DMS153 treated with DMSO at 0.1 percent for 48 hours (cell line): ENCODE data around the gene PRICKLE2.
A peak's percentile ranks its signal among the peaks of the same experiment; 100 is the strongest.

ENCODE experiments used
- DNase-seq: peaks from one replicate; lab custom pipeline; 2025; ENCODE audit not compliant: unreplicated experiment; lab: John Stamatoyannopoulos, UW

PRICKLE2 gene

DNA sequence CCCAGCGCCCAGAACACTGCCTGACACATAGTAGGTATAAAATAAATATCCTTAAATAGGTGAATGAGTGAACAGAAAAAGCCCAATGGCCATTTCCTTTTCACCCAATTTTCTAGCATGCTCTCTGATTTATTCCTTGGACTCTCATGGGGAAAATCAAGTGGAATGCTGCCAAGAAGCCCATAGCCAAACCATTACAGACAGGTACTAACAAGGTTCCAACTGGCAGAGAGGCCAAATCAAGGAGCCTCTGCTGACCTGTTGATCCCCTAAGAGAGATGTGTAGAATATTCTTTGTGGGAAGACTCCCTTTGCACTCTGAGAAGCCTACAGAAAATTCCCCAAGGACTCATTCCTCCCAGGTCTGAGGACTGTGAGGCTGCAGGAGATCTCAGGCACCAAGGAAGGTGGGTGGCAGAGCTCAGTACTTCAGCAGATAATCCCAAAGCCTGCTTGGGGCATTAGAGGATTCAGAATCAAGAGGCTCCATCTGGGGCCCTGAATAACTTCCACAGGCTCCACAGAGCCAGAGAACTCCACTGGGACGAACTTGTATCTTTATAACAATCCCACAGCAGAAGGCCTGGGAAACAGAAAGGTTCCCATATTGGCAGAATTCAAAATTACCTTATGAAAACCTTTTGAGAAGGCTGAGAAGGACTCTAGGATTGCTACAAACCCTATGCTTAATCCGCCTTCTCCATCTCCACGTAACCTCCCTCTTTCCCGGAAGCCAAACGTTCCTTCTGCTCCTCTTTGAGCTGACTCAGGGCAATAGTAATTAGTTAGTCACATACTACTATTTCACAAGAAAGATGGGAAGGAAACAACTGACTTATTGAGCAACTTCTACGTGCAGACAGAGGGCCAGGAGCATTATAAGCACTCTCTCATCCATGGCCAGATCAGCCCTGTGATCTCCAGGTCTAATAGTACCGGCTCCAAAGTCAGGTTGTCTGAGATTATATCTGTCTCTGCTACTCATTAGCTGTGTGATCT, 34.5 kb downstream of the PRICKLE2 start:
- no peak for DNase-seq

DNA sequence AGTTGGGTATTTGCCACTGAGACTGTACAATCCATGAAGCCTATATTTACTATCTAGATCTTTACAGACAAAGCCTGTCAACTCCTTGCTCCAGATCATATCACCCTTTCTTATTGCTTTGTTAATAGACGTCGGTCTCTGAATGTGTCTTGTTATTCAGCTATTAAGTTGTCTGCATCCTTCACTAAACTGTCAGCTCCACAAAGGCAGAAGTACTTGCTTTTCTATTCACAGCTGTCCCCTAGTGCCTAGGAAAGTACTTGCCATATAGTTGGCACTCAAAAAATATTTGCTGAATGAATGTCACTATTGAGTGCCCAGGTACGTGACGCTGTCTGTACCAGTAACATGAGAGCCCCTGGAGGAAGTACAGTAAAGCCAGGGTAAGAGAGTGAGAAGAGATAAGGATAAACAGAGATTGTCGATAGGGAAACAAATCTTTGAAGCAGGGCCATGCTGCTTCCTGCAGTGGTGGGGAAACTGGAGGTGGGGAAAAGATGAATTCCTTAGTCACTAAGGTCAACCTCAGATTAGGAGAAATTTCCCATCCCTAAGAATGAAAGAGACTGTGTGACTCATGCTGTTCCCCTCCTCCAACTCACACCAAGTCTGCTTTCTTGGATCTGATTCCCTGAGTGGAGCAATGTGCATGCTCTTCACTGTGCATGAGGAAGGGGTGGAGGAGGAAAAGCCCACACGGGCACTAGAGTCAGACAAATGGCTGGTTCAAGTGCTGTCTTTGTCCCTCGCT, 36.3 kb downstream of the PRICKLE2 start:
- DNase-seq = no peak

DNA sequence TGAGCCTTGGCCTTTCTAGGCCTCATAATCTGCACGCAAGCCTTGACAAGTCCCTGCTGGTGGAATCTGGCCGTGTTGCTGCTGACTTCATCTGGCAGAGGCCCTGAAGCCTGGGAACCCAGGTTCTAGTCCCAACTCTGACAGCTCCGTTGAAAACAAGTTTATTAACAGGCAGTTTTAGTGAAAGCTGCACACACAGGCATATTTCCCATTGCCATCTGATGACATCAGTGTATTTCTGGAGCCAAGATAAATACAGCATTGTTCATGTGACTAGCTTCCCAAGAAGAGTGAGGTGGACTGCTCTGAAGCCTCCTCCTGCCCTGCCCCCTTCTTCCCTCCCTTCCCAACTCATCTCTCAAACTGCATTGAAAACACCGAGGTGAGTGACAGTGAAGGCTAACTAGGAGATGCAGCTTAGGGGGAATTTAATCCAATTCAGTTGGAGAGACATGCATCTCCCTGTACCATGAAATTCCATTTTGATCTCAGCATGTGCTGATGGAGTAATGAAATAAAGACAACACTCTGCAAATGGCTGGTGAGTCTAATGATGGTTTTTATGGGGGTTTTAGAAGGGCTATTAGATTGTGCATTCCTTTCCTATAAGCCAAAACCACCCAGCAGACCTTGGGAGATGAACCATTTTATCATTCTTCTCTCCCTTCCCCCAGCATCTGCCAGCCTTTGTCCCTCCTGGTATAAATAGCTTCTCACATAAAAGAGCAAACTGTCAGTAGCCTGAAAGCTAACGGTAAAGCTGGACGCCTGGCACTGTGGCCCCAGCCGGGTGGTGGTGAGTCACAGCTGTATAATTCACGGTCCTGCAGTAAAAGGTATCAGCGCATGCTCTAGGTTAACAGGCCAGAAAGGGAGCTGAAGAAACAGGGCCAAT, 38.0 kb downstream of the PRICKLE2 start:
- peak; percentile 19 for DNase-seq

DNA sequence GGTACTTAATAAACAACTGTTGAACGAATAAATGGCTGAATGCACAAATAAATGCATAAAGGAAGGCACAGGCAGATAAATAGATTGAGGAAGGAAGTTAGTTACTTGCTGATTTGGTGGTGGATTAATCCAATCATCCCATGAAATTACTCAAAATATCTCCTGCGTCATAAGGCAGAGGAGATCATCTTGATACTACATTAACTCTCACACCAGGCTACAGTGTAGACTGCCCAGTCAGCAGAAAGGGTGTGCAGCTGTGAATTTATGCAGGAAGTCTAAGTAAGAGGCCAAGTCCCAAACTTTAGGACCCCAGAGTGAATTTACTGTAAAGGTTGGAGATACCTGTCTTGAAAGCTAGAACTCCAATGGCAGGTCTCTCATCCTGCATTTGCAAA, 38.6 kb downstream of the PRICKLE2 start:
- DNase-seq = no peak

DNA sequence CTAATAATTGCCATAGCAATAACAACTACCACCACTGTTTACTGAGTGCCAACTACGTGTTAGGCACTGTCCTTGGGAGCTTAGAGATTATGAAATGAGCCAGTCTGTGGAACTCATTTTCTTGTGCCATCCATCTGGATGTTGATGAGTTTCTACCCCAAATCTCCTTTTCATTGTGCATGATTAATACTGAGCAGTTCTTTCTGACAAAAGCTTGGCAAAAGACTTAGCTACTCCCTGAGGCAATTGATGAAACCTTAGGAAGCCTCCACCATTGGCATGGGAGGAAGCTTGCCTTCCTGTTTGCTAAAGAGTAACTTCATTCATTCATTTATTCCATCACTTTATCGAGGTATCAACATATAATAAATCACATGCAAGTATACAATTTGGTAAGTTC, 39.8 kb downstream of the PRICKLE2 start:
- no peak for DNase-seq

DNA sequence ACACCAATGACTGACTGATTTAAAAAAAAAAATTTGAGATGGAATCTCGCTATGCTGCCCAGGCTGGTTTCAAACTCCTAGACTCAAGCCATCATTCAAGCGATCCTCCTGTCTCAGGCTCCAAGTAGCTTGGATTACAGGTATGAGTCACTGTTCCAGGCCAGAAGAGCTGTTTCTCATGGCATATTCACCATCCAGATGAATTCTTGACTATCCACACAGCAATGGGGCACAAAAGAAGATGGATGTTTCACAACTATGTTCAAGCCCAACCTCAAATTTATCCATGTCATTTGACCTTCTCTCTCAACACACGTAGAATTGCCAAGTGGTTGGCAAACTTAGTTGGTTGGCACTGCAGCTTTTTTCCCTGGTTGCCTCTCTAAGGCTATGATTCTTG, 40.6 kb downstream of the PRICKLE2 start:
- DNase-seq = no peak

DNA sequence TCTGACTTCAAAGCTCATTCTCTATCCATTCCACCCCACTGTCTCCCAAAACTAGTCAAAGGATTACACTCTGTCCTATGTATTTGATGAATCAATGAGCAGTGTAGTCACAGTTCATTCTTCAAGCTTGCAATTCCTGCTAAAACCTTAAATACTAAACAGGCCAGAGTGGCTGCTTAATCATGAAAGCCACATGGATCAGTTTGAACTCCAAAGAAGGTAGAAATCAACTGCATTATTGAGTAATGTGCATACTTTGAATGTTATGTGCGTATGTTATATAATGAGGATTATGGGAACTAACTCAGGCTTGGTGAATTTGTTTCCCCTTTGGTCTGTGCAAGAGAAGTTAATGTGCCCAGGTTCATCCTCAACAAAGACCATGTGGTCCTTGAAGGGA, 45.4 kb downstream of the PRICKLE2 start:
- no peak for DNase-seq

DNA sequence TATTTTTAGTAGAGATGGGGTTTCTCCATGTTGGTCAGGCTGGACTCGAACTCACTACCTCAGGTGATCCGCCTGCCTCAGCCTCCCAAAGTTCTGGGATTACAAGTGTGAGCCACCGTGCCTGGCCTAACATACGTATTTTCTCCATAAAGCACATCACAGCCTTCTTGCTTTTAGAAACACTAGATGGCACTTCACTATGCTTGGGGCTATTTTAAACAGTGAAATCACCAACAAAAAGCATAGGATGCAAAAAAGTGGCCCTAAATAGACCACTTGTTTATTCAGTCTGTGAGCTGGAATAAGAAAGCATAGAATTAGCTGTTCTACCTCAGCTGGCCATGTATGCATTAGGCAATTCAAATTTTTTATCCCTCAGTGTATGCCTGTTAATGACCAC, 46.0 kb downstream of the PRICKLE2 start:
- no peak for DNase-seq

DNA sequence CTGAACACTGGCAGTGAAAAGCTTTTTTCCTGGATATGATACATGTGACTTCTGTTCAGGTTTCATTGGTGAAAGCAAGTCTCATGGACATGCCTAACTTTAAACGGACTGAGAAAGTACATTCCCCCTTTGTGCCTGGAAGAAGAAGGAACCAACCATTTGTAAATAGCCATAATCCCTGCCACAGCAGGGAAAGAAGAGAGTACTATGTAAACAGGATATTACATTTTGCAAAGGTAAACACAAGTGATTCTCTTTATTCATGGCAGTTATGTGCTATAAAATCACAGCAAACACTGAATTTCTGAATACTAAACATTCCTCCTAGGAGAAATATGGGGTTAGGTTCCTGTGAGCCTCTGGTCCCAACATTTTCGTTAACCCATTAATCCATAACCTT, 46.8 kb downstream of the PRICKLE2 start:
- peak; percentile 4 for DNase-seq

DNA sequence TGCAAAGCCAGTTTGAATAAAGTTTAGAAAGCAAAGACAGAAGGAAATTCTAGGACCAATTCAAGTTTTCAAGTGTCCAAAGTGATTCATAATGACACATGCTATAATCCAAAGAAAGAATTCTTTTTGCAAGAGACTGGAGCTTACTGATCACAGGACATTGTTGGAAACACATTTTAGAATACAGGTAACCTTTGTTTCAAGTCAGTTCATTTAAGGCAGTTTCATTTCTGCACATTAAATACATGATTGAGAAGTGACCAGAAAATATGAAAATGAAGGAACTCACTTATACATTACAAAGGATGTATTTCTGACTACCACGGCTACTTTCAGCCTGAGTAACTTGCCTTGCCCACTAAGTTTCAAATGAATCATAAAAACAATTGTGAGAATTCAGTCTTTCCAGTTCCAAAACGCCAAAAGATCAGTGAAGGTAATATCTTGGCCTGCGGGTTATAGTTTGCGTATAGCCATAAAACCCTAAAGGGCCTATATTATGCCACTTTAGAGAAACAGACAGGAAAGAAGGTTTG, 48.7 kb downstream of the PRICKLE2 start:
- DNase-seq = no peak

DNA sequence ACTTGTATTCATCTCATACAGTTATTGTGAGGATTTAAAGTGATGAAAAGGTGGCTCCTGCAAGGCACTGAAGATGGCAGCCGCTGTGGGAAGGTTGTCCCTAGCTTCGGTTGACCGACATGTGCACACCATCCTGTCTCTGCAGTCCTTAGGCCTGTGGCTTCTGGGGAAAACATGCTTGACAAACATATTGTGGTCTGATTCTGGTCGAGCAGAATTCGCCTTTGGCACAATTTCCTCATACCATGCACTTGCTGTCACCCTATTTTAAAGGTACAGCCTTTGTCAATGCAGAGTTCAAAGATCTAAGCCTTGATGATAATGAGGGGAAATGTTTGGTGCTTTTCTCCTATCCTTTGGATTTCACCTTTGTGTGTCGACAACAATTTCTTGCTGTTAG, 50.9 kb downstream of the PRICKLE2 start:
- no peak for DNase-seq

DNA sequence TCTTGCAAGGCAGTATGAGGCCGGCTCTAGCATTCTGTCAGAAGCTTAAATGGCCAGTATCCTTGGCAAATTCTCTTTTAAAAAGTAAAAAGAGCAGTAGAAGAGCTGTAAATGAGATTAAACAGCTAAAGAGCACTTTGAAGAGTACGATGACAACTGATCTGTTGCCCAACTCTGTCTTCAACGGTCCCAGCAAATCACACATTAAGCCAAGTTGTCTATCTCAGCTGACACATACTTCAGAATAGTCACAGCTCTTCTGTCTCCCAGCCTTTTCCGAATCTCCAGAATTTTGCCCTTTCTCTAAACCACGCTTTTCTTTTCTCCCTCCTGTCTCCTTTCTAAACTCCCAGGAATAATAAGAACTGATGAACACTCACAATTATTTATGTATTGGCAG, 51.7 kb downstream of the PRICKLE2 start:
- DNase-seq = no peak

DNA sequence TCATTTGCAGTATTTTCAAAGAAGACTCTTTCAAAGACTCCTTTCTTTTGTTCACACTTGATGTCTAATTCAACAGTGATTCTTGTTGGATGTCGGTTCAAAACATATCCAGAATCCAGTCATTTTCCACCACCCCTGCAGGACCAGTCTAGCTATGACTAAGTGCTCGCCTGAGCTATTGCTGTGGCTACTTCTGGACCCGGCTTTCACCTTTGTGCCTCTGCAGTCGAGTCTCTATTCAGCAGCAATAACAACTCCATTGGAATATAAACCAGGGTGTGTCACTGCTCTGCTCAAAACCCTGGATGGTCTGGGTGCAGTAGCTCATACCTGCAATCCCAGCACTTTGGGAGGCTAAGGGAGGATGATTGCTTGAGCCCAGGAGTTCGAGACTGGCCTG, 55.0 kb downstream of the PRICKLE2 start:
- no peak for DNase-seq

DNA sequence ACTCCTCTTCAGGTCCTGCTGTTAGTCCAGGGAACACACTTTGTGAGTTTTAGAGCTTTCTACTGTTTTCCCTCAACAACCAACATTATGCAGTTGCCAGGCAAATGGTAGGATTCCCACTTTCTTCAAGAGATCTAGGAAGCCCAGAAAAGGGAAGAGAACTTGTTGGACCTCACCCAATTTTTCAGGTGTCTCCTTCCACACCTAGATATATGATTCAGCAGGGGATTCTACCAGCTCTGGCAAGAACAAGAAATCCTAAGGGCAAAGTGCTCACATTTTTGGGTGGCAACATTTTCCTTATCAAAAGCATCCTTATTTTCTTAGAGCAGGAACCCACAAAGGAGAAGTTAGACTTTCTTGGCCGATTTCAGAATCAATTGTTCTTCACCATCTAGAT, 57.4 kb downstream of the PRICKLE2 start:
- no peak for DNase-seq

DNA sequence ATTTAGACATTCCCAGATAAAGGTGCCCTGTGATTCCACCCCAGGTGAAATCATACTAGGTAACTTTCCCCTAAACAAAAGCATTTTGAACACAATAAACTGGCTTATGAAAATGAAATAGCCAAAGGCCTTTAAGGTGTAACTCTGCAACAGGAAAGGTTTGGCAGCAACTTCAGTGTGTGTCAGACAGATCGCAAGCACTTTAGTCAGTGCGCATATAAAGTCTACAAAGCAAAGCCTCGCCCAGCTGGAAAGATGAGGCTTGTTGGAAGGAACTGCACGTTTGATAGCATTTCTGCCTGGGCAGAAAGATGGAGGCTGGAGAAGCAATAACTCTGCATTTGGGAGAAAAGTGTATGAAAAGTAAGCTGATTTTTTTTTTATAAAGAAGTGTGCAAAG, 57.9 kb downstream of the PRICKLE2 start:
- DNase-seq = no peak

DNA sequence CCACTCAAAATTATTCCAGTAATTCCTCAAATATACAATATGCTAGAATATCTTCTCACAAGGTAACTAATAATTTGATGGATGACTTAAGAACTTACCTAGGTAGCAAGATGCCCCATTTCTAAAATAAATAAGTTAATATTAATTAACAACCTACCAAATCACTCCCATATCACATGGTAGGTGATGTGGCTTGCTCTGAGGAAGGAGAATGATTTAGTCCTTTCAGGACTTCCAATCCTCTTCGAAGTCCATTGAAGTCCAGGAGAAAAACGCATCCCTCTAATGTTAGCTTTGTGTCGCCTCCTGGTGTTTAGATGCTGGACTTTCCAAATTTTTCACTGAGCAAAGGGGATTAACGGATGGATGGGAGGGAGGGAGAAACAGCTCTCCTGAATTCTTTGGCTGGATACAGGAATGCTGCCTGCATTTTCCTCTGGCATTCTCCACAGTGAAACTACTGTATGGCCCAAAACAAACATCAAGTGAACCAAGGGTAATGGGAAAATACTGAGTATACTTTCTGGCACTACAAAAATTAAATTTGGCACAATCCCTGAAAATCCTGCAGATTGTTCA, 58.6 kb downstream of the PRICKLE2 start:
- no peak for DNase-seq

DNA sequence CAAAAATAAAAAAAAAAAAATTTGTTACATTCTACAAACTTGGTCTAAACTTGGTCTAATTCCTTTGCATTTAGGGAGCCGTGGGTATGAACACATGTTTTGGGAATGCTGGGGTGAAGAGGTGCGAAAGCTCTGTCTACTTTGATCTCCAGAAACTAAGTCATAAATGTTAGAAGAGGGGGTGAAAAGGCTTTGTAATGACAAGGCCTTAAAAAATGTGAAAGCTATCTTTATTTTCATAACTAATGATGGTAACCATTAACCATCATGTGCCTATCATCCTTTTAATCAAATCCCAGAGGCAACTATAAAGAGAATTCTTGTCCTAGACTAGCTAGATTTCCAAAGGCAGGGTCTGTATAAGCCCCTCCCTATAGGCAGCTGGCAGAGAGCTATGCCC, 60.9 kb downstream of the PRICKLE2 start:
- DNase-seq = no peak

DNA sequence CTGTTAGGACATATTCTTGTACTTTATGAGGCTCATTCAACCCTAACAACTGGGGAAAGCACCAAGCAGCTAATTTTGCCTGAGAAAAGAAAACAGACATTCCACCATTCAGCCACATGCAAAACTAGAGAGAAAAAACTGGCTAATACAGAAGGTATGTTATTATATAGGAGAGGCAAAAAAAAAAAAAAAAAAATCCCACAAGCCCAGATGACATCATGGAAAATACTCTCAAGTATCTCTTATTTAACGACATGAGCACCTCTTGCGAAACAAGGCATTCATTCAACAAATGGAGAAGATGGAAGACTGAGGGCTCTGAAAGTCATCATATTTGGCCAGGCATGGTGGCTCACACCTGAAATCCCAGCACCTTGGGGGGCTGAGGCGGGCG, 61.5 kb downstream of the PRICKLE2 start:
- DNase-seq = no peak

DNA sequence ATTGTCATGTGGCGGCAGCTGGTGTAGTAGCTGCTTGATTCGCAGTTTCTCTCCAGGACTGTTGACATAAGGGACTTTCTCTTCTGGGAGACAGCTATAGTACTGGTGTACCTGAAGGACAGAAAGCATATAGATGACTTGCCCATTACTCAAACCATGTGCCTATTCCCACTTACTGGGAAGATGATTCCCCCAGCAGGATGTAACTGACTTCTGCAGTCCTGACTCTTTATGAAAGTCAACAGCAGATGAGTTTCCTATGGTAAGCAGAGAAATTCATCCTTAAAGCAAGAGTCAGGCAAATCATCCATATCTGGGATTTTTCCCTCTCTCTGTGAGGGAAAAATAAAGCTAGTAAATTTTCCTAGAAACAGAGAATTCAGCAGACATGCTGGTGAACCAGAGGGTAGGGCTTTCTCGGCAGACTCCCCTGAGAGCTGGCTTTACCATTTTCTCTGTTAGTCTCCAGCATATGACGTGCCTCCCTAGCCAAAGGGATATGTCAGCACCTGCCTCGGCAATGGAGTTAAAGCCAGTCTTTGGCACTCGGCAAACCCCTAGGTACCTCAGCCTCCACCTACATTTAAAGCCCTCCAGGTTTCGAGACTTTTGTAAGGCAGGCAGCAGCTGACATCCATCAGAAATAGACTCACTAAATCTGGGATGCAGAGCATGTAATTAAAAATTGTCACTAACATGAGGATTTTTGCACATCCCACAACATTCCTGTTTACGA, 62.1 kb downstream of the PRICKLE2 start:
- peak; percentile 6 for DNase-seq

DNA sequence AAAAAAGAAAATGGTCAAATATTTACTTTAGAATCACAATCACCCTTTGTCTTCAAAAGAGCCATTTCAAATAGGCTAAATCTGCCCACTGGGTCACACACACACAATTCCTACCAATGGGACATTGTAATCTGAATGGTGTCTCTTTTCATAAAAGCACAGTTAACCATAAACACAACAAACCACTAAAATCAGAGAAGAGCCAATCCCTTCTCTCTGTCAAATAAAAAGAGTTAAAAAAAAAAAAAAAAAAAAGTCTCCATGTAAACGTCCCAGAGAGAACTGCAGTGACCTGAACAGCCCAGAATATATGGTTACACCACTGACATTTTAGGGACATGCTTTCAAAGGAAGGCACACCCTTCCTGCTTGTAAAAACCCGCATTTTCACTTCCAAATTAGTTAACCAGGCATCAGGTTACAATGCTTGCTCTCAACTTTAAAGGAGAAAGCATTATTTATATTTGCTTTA, 63.7 kb downstream of the PRICKLE2 start:
- DNase-seq = peak; percentile 13
